GM12878 (cell line): Measurements from ENCODE around the gene HES7. TPM values are rescaled to one million over a fixed set of nuclear protein-coding genes. Genes with fewer than 3 reads are reported as not detected.

Experiments used
- ASH2L ChIP-seq: fragments of 300-600, 200-600 bp; sonication (generic); IDR thresholded peaks from 2 replicates; pipeline ENCODE4 v1.6.1; 2017; ENCODE audit warnings: low read depth, mild to moderate bottlenecking, borderline replicate concordance
- ATF7 ChIP-seq: fragments of 450-650 bp; IDR thresholded peaks from 2 replicates; pipeline ENCODE4 v1.6.1; 2016; ENCODE audit warnings: low read depth, mild to moderate bottlenecking
- BCL11A ChIP-seq: IDR thresholded peaks from 2 replicates; pipeline ENCODE4 v1.6.1; 2011; ENCODE audit warnings: low read depth, low read length
- KAT2A ChIP-seq: conservative IDR thresholded peaks from 2 replicates; pipeline ENCODE4 v1.6.1; 2011; ENCODE audit warnings: low read depth, low read length; ENCODE audit not compliant: control insufficient read depth
- MYC ChIP-seq: IDR thresholded peaks from 2 replicates; pipeline ENCODE4 v1.6.1; 2011; ENCODE audit warnings: mild to moderate bottlenecking, low read length, moderate library complexity, inconsistent platforms; ENCODE audit not compliant: insufficient read depth, insufficient replicate concordance, insufficient read length, severe bottlenecking
- NBN ChIP-seq: fragments of 450-650 bp; IDR thresholded peaks from 2 replicates; pipeline ENCODE4 v1.6.1; 2016
- NR2F1 ChIP-seq: fragments of 450-650 bp; conservative IDR thresholded peaks from 2 replicates; pipeline ENCODE4 v1.6.1; 2017; ENCODE audit warnings: mild to moderate bottlenecking
- RB1 ChIP-seq: fragments of 450-650 bp; formaldehyde crosslinking; IDR thresholded peaks from 2 replicates; pipeline ENCODE4 v1.6.1; 2017; ENCODE audit warnings: mild to moderate bottlenecking, borderline replicate concordance
- SREBF1 ChIP-seq: IDR thresholded peaks from 2 replicates; pipeline ENCODE4 v1.6.1; 2012; ENCODE audit warnings: mild to moderate bottlenecking, low read length
- SRF ChIP-seq, 2 experiments: IDR thresholded peaks; 2 replicates each; pipeline ENCODE4 v1.6.1; 2011; ENCODE audit warnings: low read depth in 2 of 2, low read length in 2 of 2, mild to moderate bottlenecking in 1 of 2, moderate library complexity in 1 of 2
- TARDBP ChIP-seq: IDR thresholded peaks from 2 replicates; pipeline ENCODE4 v1.6.1; 2016; ENCODE audit warnings: borderline replicate concordance
- ZNF384 ChIP-seq: IDR thresholded peaks from 2 replicates; pipeline ENCODE4 v1.6.1; 2012; ENCODE audit warnings: low read depth, mild to moderate bottlenecking, low read length, improper control_type of control experiment, borderline replicate concordance
- polyA plus RNA-seq, 11 experiments: library from polyadenylated mRNA; depleted of rRNA in 4 of 11; unstranded in 6 of 11; stranded (reverse) in 5 of 11; fragments of >200 nt; fragmentation: Nextera tagmentation in 4 of 11; fragmentation: Illumina TruSeq in 1 of 11; extraction: Ambion mirVana in 4 of 11; extraction: Trizol in 1 of 11; gene quantifications; 1 replicate in 1 of 11; 2 replicates in 10 of 11; pipeline versions ENCODE4 v1.2.1 to v1.2.3, GENCODE V29; 2011 to 2016; ENCODE audit warnings: inconsistent platforms in 2 of 11, missing spikeins in 2 of 11, low read depth in 1 of 11
- total RNA-seq, 4 experiments: library from RNA; depleted of rRNA in 3 of 4; stranded (reverse); fragments of >200 nt in 3 of 4; fragmentation: Illumina TruSeq in 1 of 4; extraction: Trizol in 1 of 4; gene quantifications; 2 replicates each; pipeline versions ENCODE4 v1.2.1 to v1.2.3, GENCODE V29; 2013 to 2021
- TF ChIP-seq, protein P1 (sequence below): IDR thresholded peaks from 2 replicates; pipeline ENCODE4 v1.6.1; 2012; ENCODE audit warnings: mild to moderate bottlenecking, low read depth, low read length
- TF ChIP-seq, protein P2 (sequence below): fragments of 450-650 bp; IDR thresholded peaks from 2 replicates; pipeline ENCODE4 v1.6.1; 2016; ENCODE audit warnings: mild to moderate bottlenecking, moderate library complexity, borderline replicate concordance
- TF ChIP-seq, protein P3 (sequence below): IDR thresholded peaks from 2 replicates; pipeline ENCODE4 v1.6.1; 2012; ENCODE audit warnings: low read length, inconsistent platforms
- TF ChIP-seq, protein P4 (sequence below): fragments of 450-650 bp; formaldehyde crosslinking; IDR thresholded peaks from 2 replicates; pipeline ENCODE4 v1.4.0; 2022; ENCODE audit warnings: mild to moderate bottlenecking, moderate library complexity

HES7 gene
- total and polyA plus RNA-seq, 10 of the 15 experiments (the other 5 are each of a cell fraction or from before 2014, with no cell fraction given), result 0.07 to 1.3 (median 0.63) TPM; not detected in 4

DNA sequence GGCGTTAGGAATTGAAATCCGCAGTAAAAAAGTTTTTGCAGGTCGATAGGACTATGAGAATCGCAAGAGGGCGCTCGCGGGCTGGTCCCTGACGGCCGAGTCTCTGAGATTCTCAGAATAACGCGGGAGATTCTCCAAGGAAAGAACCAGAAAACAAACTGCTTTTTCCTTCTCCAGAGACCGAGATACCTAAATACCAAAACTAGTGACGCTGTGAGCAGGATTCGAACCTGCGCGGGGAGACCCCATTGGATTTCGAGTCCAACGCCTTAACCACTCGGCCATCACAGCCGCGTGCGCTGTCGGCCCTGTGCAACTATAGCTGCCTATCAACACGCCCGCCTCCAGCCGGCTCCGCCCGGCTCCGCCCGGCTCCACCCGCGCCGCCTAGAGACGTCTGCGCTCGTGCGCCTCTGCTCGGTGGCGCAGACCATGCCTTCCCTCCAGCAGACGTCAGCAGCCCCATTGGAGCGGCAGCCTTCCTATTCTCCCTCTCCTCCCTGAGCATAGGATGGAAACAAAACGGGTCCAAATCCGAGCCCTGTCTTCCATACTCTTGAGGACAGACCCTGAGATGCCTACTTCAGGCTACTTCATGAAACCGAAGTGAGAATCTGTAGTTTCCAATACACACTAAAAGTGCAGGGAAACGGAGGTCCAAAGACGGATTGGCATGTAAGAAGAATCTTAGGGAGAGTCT, 14.9 kb upstream of the HES7 start (continued):
- TF ChIP-seq, protein P1, sequence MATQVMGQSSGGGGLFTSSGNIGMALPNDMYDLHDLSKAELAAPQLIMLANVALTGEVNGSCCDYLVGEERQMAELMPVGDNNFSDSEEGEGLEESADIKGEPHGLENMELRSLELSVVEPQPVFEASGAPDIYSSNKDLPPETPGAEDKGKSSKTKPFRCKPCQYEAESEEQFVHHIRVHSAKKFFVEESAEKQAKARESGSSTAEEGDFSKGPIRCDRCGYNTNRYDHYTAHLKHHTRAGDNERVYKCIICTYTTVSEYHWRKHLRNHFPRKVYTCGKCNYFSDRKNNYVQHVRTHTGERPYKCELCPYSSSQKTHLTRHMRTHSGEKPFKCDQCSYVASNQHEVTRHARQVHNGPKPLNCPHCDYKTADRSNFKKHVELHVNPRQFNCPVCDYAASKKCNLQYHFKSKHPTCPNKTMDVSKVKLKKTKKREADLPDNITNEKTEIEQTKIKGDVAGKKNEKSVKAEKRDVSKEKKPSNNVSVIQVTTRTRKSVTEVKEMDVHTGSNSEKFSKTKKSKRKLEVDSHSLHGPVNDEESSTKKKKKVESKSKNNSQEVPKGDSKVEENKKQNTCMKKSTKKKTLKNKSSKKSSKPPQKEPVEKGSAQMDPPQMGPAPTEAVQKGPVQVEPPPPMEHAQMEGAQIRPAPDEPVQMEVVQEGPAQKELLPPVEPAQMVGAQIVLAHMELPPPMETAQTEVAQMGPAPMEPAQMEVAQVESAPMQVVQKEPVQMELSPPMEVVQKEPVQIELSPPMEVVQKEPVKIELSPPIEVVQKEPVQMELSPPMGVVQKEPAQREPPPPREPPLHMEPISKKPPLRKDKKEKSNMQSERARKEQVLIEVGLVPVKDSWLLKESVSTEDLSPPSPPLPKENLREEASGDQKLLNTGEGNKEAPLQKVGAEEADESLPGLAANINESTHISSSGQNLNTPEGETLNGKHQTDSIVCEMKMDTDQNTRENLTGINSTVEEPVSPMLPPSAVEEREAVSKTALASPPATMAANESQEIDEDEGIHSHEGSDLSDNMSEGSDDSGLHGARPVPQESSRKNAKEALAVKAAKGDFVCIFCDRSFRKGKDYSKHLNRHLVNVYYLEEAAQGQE, result no peak
- TF ChIP-seq, protein P2, sequence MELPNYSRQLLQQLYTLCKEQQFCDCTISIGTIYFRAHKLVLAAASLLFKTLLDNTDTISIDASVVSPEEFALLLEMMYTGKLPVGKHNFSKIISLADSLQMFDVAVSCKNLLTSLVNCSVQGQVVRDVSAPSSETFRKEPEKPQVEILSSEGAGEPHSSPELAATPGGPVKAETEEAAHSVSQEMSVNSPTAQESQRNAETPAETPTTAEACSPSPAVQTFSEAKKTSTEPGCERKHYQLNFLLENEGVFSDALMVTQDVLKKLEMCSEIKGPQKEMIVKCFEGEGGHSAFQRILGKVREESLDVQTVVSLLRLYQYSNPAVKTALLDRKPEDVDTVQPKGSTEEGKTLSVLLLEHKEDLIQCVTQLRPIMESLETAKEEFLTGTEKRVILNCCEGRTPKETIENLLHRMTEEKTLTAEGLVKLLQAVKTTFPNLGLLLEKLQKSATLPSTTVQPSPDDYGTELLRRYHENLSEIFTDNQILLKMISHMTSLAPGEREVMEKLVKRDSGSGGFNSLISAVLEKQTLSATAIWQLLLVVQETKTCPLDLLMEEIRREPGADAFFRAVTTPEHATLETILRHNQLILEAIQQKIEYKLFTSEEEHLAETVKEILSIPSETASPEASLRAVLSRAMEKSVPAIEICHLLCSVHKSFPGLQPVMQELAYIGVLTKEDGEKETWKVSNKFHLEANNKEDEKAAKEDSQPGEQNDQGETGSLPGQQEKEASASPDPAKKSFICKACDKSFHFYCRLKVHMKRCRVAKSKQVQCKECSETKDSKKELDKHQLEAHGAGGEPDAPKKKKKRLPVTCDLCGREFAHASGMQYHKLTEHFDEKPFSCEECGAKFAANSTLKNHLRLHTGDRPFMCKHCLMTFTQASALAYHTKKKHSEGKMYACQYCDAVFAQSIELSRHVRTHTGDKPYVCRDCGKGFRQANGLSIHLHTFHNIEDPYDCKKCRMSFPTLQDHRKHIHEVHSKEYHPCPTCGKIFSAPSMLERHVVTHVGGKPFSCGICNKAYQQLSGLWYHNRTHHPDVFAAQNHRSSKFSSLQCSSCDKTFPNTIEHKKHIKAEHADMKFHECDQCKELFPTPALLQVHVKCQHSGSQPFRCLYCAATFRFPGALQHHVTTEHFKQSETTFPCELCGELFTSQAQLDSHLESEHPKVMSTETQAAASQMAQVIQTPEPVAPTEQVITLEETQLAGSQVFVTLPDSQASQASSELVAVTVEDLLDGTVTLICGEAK, result peak; percentile 62; the same call in 1 of the 2 replicates
- TF ChIP-seq ASH2L (no peak), ATF7 (peak; percentile 48; the same call in 1 of the 2 replicates), KAT2A (no peak), BCL11A (no peak), SREBF1 (no peak), ZNF384 (no peak), MYC (no peak), NR2F1 (no peak; the same call in 1 of the 2 replicates), SRF (IDR thresholded peaks at IDR 0.05; ENCODE audit: low read depth in 2 of 2, low read length in 2 of 2) (peak in 1 of 2 experiments; percentile 20; a peak in 1 of 4 replicates), NBN (peak; percentile 88), TARDBP (peak; percentile 94), RB1 (peak; percentile 96; the same call in 1 of the 2 replicates)
- TF ChIP-seq, protein P3, sequence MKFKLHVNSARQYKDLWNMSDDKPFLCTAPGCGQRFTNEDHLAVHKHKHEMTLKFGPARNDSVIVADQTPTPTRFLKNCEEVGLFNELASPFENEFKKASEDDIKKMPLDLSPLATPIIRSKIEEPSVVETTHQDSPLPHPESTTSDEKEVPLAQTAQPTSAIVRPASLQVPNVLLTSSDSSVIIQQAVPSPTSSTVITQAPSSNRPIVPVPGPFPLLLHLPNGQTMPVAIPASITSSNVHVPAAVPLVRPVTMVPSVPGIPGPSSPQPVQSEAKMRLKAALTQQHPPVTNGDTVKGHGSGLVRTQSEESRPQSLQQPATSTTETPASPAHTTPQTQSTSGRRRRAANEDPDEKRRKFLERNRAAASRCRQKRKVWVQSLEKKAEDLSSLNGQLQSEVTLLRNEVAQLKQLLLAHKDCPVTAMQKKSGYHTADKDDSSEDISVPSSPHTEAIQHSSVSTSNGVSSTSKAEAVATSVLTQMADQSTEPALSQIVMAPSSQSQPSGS, result peak; percentile 29
- TF ChIP-seq, protein P4, sequence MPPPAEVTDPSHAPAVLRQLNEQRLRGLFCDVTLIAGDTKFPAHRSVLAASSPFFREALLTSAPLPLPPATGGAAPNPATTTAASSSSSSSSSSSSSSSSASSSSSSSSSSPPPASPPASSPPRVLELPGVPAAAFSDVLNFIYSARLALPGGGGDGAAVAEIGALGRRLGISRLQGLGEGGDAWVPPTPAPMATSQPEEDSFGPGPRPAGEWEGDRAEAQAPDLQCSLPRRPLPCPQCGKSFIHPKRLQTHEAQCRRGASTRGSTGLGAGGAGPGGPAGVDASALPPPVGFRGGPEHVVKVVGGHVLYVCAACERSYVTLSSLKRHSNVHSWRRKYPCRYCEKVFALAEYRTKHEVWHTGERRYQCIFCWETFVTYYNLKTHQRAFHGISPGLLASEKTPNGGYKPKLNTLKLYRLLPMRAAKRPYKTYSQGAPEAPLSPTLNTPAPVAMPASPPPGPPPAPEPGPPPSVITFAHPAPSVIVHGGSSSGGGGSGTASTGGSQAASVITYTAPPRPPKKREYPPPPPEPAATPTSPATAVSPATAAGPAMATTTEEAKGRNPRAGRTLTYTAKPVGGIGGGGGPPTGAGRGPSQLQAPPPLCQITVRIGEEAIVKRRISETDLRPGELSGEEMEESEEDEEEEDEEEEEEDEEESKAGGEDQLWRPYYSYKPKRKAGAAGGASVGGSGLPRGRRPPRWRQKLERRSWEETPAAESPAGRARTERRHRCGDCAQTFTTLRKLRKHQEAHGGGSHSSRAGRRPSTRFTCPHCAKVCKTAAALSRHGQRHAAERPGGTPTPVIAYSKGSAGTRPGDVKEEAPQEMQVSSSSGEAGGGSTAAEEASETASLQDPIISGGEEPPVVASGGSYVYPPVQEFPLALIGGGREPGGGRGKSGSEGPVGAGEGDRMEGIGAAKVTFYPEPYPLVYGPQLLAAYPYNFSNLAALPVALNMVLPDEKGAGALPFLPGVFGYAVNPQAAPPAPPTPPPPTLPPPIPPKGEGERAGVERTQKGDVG (CRISPR knock-in tag), result no peak
